Breast epithelium (tissue), 4 donors: Measurements from ENCODE around the gene MIOX. TPM values are rescaled to one million over a fixed set of nuclear protein-coding genes. Genes with fewer than 3 reads are reported as not detected.
A peak's percentile ranks its signal among the peaks of the same experiment; 100 is the strongest.

Experiments used
- DNase-seq, 2 donors: peaks; one replicate each; pipeline ENCODE4 v3.0.0-alpha.2; 2019; ENCODE audit warnings: low spot score in 2 of 2
- H3K27ac ChIP-seq, 2 donors: fragments of 200-600 bp; sonication (generic) in 1 of 2; one replicate each; pipeline ENCODE4 v1.5.1; 2016 to 2019; ENCODE audit warnings: mild to moderate bottlenecking in 1 of 2
- H3K27me3 ChIP-seq, 2 donors: fragments of 200-600 bp; sonication (generic) in 1 of 2; one replicate each; pipeline versions ENCODE4 v1.5.1 to v1.6.0; 2017 to 2019; ENCODE audit warnings: control low read depth in 1 of 2, mild to moderate bottlenecking in 1 of 2
- H3K36me3 ChIP-seq: fragments of 200-600 bp; one replicate; pipeline ENCODE4 v1.5.1; 2019
- H3K4me1 ChIP-seq, 2 donors: fragments of 200-600 bp; sonication (generic); one replicate each; pipeline ENCODE4 v1.5.1; 2016 to 2019; ENCODE audit warnings: control low read depth in 1 of 2
- H3K4me3 ChIP-seq, 3 donors: fragments of 200-600 bp; sonication (generic); 1 replicate in 2 of 3; 2 replicates in 1 of 3; pipeline ENCODE4 v1.5.1; 2016 to 2019; ENCODE audit warnings: mild to moderate bottlenecking in 3 of 3, moderate library complexity in 2 of 3
- H3K9me3 ChIP-seq, 2 donors: fragments of 200-600 bp; sonication (generic) in 1 of 2; one replicate each; pipeline ENCODE4 v1.5.1; 2016 to 2019; ENCODE audit warnings: control low read depth in 1 of 2
- POLR2A ChIP-seq: fragments of 450-650 bp; IDR thresholded peaks from one replicate; pipeline ENCODE4 v1.6.1; 2016; ENCODE audit warnings: antibody characterized with exemption, mild to moderate bottlenecking, moderate library complexity
- POLR2AphosphoS5 ChIP-seq, 3 donors: sonication (generic); formaldehyde crosslinking; IDR thresholded peaks; one replicate each; pipeline ENCODE4 v1.6.1; 2017; ENCODE audit warnings: antibody characterized with exemption in 3 of 3
- intact Hi-C: fragments of 100-400 bp; cut with DNase I; formaldehyde crosslinking; loops from one replicate; pipeline ENCODE4 v1.15.1; 2023; ENCODE audit warnings: low total_unique reads
- total RNA-seq, 3 donors: library from RNA; depleted of rRNA; stranded (reverse); fragments of >200 nt; gene quantifications; one replicate each; pipeline ENCODE4 v1.1.0, GENCODE V29; 2016
- TF ChIP-seq, protein P1 (sequence below), 3 donors: fragments of 450-650 bp; IDR thresholded peaks; one replicate each; pipeline ENCODE4 v1.5.1; 2016 to 2017; ENCODE audit warnings: antibody characterized with exemption in 3 of 3, mild to moderate bottlenecking in 3 of 3, moderate library complexity in 3 of 3

MIOX gene
- total RNA-seq, 3 donors from 2014 or later, result not detected

DNA sequence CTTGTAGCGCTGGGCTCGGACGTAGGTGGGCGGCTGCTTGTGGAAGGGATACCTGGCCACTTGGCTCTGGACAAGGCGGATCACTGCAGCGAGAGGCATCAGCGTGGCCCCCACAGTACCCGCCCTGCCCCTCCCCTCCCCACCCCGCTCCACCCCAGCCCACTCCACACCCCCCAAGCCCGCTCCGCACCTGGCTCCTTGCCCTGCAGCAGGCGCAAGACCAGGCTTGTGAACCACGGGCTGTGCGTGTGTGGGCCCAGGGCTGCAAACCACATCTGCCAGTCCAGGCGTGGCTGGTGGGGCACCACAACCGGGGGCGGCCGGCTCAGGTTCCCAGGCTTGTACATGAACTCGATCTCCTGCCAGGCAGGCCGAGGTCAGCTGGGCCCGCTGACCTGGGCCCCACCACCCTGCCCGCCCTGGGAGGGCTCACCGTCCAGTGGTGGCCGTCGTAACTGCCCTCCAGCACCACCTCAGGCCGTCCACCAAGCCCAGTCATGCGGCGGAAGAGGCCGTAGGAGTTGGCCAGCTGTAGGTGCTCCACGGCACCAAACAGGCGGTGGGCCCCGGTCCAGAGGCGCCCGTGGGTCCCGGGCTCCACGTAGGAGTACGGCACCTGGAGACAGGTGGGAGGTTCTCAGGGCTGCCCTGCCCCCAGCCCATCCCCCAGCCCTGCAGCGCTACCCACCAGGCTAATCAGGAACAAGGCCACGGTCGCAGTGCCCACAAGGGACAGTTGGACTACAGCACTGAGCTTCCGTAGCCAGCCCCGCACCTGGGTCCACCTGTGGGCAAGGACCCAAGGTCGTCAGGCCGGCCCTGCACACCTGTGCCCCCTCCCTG lies 17.9 kb downstream of the MIOX start:
- intact Hi-C loops, result loop anchor here (10.0 kb wide), 1 partner anchor 250 kb away; the partner anchor contains the start of gene HDAC10

DNA sequence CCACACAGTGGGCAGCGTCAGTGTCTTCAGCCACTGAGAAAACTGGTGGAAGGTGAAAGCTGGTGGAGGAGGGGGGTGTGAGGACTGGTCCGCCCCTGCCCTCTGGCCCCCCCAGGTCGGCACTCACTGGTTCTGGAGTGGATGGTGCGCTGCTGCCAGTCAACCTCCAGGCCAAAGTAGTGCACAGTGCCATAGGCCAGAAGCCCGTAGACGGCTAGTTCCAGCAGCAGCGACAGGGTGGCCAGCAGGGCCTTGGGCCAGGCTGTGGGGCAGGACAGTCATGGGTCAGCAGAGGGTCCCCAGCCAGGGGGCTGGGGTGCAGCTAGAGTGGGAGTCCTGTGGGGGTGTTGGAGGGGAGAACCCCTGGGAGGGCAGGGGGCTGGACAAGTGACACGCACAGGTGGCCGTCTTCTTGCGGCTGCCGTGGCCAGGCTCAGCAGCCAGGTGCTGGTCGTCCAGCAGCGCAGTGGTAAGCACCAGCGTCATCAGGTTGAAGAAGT lies 18.7 kb downstream of the MIOX start:
- no peak for DNase-seq
- intact Hi-C loops, result loop anchor here (10.0 kb wide), 1 partner anchor 251 kb away; the partner anchor contains the start of gene HDAC10
- Histone ChIP-seq H3K4me3 (no peak overlapping the region), H3K9me3 (no peaks in the 10 kb centered on the region), H3K36me3 (no peaks in the 10 kb centered on the region), H3K4me1 (peaks cover 0 to 16% of the 10 kb centered on the region in 2 donors), H3K27me3 (no peaks in the 10 kb centered on the region), H3K27ac (no peak overlapping the region)
- TF ChIP-seq, protein P1, sequence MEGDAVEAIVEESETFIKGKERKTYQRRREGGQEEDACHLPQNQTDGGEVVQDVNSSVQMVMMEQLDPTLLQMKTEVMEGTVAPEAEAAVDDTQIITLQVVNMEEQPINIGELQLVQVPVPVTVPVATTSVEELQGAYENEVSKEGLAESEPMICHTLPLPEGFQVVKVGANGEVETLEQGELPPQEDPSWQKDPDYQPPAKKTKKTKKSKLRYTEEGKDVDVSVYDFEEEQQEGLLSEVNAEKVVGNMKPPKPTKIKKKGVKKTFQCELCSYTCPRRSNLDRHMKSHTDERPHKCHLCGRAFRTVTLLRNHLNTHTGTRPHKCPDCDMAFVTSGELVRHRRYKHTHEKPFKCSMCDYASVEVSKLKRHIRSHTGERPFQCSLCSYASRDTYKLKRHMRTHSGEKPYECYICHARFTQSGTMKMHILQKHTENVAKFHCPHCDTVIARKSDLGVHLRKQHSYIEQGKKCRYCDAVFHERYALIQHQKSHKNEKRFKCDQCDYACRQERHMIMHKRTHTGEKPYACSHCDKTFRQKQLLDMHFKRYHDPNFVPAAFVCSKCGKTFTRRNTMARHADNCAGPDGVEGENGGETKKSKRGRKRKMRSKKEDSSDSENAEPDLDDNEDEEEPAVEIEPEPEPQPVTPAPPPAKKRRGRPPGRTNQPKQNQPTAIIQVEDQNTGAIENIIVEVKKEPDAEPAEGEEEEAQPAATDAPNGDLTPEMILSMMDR (IDR thresholded peaks at IDR 0.05), result no peak
- TF ChIP-seq POLR2A (no peak), POLR2AphosphoS5 (IDR thresholded peaks at IDR 0.05) (no peak)

More for the DNA sequence above, 17.9 kb downstream of the MIOX start:
- H3K27me3 ChIP-seq, result no peaks in the 10 kb centered on the region
- DNase-seq, result no peak
- TF ChIP-seq, protein P1 (IDR thresholded peaks at IDR 0.05), result no peak
- TF ChIP-seq POLR2AphosphoS5 (IDR thresholded peaks at IDR 0.05) (no peak), POLR2A (no peak)
- no peak overlapping the region for H3K4me3 ChIP-seq
- no peak overlapping the region for H3K27ac ChIP-seq
- H3K4me1 ChIP-seq, result peaks cover 0 to 16% of the 10 kb centered on the region in 2 donors
- H3K9me3 ChIP-seq, result no peaks in the 10 kb centered on the region
- no peaks in the 10 kb centered on the region for H3K36me3 ChIP-seq

DNA sequence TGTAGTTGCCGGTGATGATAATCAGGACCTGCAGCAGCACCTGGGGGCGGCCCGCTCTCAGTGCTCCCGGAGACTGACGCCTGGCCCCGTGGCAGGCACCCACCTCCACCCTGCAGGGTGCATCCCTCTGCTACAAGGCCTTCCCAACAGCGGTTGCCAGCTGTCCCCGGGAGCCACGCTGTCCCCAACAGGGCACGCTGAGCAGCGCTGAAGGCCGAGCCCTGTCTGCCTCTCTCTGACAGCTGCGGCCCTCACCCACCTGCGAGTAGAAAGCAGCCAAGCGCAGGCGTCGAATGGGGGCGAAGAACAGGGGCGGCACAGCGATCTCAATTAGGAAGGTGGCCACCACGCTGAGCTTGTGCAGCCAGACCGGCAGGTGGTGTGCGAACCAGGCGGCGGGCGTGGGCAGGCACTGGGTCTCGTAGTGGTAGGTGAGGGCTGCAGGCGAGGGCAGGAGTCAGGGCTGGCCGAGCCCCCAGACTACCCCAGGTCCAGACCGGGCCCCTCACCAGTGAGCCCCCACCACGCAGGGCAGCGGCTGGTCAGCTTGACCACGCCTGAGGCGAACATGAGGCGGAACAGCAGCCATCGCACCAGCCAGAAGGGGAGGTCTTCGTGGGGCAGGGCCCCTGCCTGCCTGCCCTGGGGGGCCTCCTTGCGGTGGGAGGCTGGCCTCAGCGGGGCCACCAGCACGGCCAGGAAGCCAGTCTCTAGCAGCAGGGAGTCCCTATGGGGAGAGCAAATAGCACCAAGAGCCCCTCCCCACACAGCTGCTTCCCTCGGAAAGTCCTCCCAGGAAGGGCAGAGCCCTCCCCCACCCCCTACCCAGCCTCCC lies 19.3 kb downstream of the MIOX start:
- Histone ChIP-seq H3K9me3 (no peaks in the 10 kb centered on the region), H3K27ac (no peak overlapping the region), H3K4me3 (peak overlapping the region in 2 of 3 donors; percentile 92 to 95), H3K4me1 (peaks cover 0 to 16% of the 10 kb centered on the region in 2 donors), H3K27me3 (no peaks in the 10 kb centered on the region), H3K36me3 (no peaks in the 10 kb centered on the region)
- intact Hi-C loops, result loop anchor here (1.0 to 10.0 kb wide), 2 partner anchors 11 to 251 kb away; partner anchors contain the start of gene HDAC10
- DNase-seq, result no peak
- no peak for TF ChIP-seq POLR2A
- TF ChIP-seq POLR2AphosphoS5 (IDR thresholded peaks at IDR 0.05), result no peak
- TF ChIP-seq, protein P1 (IDR thresholded peaks at IDR 0.05), result no peak

DNA sequence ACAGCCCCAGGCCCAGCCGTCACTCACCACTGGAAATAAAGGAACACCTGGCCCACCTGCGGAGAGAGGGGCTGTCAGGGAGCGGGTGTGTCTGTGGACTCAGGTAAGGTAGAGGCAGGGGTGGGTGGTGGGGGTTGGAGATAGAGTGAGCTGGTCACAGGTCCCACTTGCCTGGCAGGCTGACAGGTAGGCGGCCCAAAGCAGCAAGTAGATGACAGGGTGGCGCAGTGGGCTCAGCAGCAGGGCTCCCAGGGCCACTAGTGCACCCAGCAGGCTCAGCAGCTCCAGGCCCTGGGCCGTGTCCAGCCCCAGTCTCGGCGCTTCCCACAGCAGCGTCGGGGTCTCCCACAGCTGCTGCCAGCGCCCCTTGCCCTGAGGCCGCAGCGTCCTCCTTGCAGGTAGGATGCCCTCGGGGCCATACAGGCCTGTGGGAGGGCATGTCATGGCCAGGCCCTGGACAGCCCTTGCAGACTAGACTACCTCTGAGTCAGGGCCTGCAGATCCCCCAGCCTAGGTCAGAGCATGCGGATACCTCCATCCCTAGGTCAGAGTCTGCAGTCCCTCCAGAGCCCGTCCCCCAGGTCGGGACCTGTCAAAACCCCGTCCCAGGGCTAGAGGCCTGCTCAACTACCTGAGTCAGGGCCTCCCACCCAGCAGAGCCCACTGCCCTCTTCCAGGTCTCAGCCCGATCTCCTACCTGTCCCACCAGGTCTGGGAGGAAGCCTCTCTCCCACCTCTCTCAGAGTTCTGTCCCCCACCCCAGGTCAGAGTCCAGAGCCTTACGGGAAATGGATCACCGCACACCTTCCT lies 20.2 kb downstream of the MIOX start:
- peak overlapping the region; percentile 78 to 81 for H3K27ac ChIP-seq
- H3K4me3 ChIP-seq, result peak overlapping the region; percentile 92 to 95 (median 93)
- no peaks in the 10 kb centered on the region for H3K9me3 ChIP-seq
- peak in 1 of 2 donors; percentile 46 for DNase-seq
- no peaks in the 10 kb centered on the region for H3K36me3 ChIP-seq
- H3K4me1 ChIP-seq, result peaks cover 0 to 16% of the 10 kb centered on the region in 2 donors
- no peak for TF ChIP-seq POLR2AphosphoS5 (IDR thresholded peaks at IDR 0.05)
- H3K27me3 ChIP-seq, result no peaks in the 10 kb centered on the region
- intact Hi-C loops, result loop anchor here (1.0 to 10.0 kb wide), 2 partner anchors 12 to 252 kb away; partner anchors contain the start of gene HDAC10
